T-helper 1 cell treated with Interleukin-12 subunit alpha and Interleukin-12 subunit beta and Interleukin-4 antibody, amounts not matched to agents 30 μg/mL and 1 μg/mL, for 36 hours (primary cell): ENCODE results near the gene DNASE1.
"Not testable (repeated sequence)": the region's sequence is repeated elsewhere in the genome, so short reads cannot be mapped to it uniquely, and the experiment has no call there.

Experiments
- H3K27ac Mint-ChIP-seq: one replicate; pipeline ENCODE4 v1.8.0; 2021; ENCODE audit warnings: mild to moderate bottlenecking, mixed read lengths
- H3K27me3 Mint-ChIP-seq: one replicate; pipeline ENCODE4 v1.8.0; 2021; ENCODE audit warnings: low read depth, mixed read lengths
- H3K36me3 Mint-ChIP-seq: one replicate; pipeline ENCODE4 v1.8.0; 2021; ENCODE audit warnings: low read depth, mixed read lengths
- H3K4me1 Mint-ChIP-seq: one replicate; pipeline ENCODE4 v1.8.0; 2021; ENCODE audit warnings: low read depth, mixed read lengths
- H3K4me3 Mint-ChIP-seq: one replicate; pipeline ENCODE4 v1.8.0; 2021; ENCODE audit warnings: mild to moderate bottlenecking, moderate library complexity, mixed read lengths
- H3K9me3 Mint-ChIP-seq: one replicate; pipeline ENCODE4 v1.8.0; 2021; ENCODE audit warnings: mixed read lengths

DNASE1 gene, protein sequence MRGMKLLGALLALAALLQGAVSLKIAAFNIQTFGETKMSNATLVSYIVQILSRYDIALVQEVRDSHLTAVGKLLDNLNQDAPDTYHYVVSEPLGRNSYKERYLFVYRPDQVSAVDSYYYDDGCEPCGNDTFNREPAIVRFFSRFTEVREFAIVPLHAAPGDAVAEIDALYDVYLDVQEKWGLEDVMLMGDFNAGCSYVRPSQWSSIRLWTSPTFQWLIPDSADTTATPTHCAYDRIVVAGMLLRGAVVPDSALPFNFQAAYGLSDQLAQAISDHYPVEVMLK

GRCh38 chr16:3654249-3654991 lies at the start of gene DNASE1:
TSS of gene DNASE1 (plus strand) at chr16:3654691. CDS start at chr16:3655374, 683 bp downstream.
- no peaks in the 10 kb centered on the region for H3K9me3 Mint-ChIP-seq
- peaks cover 6% of the 10 kb centered on the region for H3K4me1 Mint-ChIP-seq
- H3K4me3 Mint-ChIP-seq = no peak within 1 kb of the TSS
- no peaks in the 10 kb centered on the region for H3K27me3 Mint-ChIP-seq
- H3K27ac Mint-ChIP-seq = no peak within 1 kb of the TSS
- peaks cover 18% of the 10 kb centered on the region for H3K36me3 Mint-ChIP-seq

DNA sequence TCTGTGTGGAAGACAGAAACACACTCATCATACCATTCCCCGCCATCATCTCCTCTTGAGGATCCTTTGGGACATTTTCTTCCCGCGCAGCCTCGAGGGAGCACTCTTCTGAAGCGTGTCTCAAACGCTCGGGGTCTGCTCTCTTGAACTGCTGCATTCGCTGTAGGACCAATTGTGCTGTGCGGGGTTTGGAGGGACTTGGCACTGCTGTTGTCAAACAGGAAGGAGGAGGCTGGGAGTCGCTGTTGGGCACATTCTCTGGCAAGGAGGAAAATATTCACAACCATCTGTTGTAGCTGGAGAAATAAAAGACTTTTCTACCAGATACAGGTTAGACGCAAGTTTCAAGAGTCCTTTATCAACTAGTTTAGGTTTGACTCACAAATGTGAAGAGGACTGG lies 48.0 kb upstream of the DNASE1 start:
- Mint-ChIP-seq H3K4me1 (peaks cover 11% of the 10 kb centered on the region), H3K9me3 (no peaks in the 10 kb centered on the region), H3K36me3 (peaks cover 19% of the 10 kb centered on the region), H3K4me3 (no peak overlapping the region), H3K27ac (no peak overlapping the region), H3K27me3 (no peaks in the 10 kb centered on the region)

GRCh38 chr16:3607161-3607560 lies 47.3 kb upstream of the DNASE1 start:
- Mint-ChIP-seq H3K9me3 (no peaks in the 10 kb centered on the region), H3K27me3 (no peaks in the 10 kb centered on the region), H3K4me1 (peaks cover 14% of the 10 kb centered on the region), H3K27ac (no peak overlapping the region), H3K36me3 (peaks cover 19% of the 10 kb centered on the region), H3K4me3 (no peak overlapping the region)

- Mint-ChIP-seq H3K27me3 (no peaks in the 10 kb centered on the region), H3K4me3 (no peak overlapping the region), H3K36me3 (peaks cover 19% of the 10 kb centered on the region), H3K27ac (no peak overlapping the region), H3K4me1 (peaks cover 16% of the 10 kb centered on the region), H3K9me3 (no peaks in the 10 kb centered on the region)
Measured at GRCh38 chr16:3607634-3608033, 46.9 kb upstream of the DNASE1 start.

DNA sequence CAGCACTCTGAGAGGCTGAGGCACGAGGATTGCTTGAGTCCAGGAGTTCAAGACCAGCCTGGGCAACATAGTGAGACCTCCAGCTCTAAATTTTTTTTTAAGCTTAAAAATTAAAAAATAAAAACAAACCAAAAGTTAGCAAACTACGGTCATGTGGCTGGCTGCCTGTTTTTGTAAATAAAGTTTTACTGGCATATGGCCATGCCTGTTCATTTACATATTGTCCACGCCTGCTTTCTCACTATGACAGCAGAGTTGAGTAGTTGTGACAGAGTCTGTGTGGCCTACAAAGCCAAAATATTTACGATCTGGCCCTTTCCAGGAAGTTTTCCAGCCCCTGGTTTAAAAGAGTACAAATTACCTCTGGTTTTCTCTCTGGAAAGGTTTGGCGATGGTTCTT lies 46.4 kb upstream of the DNASE1 start:
- no peak overlapping the region for H3K27ac Mint-ChIP-seq
- no peak overlapping the region for H3K4me3 Mint-ChIP-seq
- H3K36me3 Mint-ChIP-seq = peaks cover 20% of the 10 kb centered on the region
- no peaks in the 10 kb centered on the region for H3K9me3 Mint-ChIP-seq
- H3K27me3 Mint-ChIP-seq = no peaks in the 10 kb centered on the region
- H3K4me1 Mint-ChIP-seq = peaks cover 20% of the 10 kb centered on the region

GRCh38 chr16:3608976-3609375 lies 45.5 kb upstream of the DNASE1 start:
- H3K9me3 Mint-ChIP-seq, H3K4me3 Mint-ChIP-seq, H3K27me3 Mint-ChIP-seq, H3K27ac Mint-ChIP-seq: not testable (repeated sequence)
- H3K36me3 Mint-ChIP-seq = peaks cover 19% of the 10 kb centered on the region
- peaks cover 25% of the 10 kb centered on the region for H3K4me1 Mint-ChIP-seq

- peak overlapping the region; percentile 99 for H3K4me3 Mint-ChIP-seq
- no peaks in the 10 kb centered on the region for H3K27me3 Mint-ChIP-seq
- H3K27ac Mint-ChIP-seq = peak overlapping the region; percentile 17
- H3K4me1 Mint-ChIP-seq = peaks cover 32% of the 10 kb centered on the region
- no peaks in the 10 kb centered on the region for H3K9me3 Mint-ChIP-seq
- peaks cover 20% of the 10 kb centered on the region for H3K36me3 Mint-ChIP-seq
Measured at GRCh38 chr16:3609895-3610697, 44.4 kb upstream of the DNASE1 start.

- Mint-ChIP-seq H3K27me3 (no peaks in the 10 kb centered on the region), H3K27ac (peak overlapping the region; percentile 17), H3K36me3 (peaks cover 25% of the 10 kb centered on the region), H3K4me3 (peak overlapping the region; percentile 99), H3K4me1 (peaks cover 36% of the 10 kb centered on the region), H3K9me3 (no peaks in the 10 kb centered on the region)
Measured at GRCh38 chr16:3610698-3611145, 43.8 kb upstream of the DNASE1 start.

DNA sequence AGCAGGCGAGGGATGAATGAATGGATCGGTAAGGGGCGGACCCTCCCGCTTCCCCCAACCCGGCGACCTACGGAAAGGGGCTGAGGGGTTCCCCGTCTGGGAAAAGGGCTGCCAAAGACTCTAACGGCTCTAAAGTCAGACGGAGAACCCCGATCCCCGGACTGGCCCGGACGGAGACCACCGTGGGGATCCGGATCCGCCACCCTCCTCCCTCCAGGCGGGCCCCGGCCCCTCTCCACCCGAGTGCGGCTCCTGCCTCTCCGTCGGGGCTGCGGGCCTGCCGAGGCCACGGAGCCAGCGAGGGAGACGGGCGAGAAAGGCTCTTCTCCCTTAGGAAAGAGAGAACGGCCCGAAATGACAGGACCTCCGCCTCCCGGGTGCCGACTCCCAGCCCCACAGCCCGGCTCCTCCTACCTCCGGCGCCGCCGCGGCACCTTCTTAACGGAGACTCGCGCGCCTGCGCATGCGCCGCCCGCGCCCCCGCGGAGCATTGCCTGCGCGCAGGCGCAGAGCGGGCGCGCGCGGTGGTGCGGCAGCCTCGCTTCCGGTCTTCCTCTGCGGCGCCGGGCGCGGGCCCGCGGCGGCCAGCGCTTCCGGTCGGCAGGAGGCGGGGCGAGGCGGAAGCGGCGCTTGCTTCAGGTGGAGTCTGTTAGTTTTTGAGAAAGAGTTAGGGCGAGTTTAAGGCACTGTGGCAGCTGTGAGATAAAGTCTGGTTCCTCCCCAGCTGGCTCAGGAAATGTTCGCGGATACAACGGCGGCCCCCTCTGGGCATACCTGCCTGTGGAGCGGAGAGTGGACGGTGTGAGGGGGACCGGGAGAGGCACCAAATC lies 43.1 kb upstream of the DNASE1 start, which contains the start of gene SLX4:
TSS of gene SLX4 (minus strand) at position 461 of the 830 bp plus-strand sequence. CDS start 2,642 bp downstream, outside the sequence.
- no peaks in the 10 kb centered on the region for H3K27me3 Mint-ChIP-seq
- H3K9me3 Mint-ChIP-seq = no peaks in the 10 kb centered on the region
- peaks cover 24% of the 10 kb centered on the region for H3K36me3 Mint-ChIP-seq
- H3K4me1 Mint-ChIP-seq = peaks cover 36% of the 10 kb centered on the region
- peak within 1 kb of the TSS; percentile 97 for H3K27ac Mint-ChIP-seq
- peak within 1 kb of the TSS; percentile 99 for H3K4me3 Mint-ChIP-seq

GRCh38 chr16:3612510-3613466 lies 41.7 kb upstream of the DNASE1 start:
- Mint-ChIP-seq H3K9me3 (no peaks in the 10 kb centered on the region), H3K4me1 (peaks cover 39% of the 10 kb centered on the region)

GRCh38 chr16:3618769-3619141 lies 35.7 kb upstream of the DNASE1 start:
- H3K9me3 Mint-ChIP-seq = no peaks in the 10 kb centered on the region
- H3K27ac Mint-ChIP-seq = no peak overlapping the region
- no peaks in the 10 kb centered on the region for H3K27me3 Mint-ChIP-seq

More at GRCh38 chr16:3612510-3613466, 41.7 kb upstream of the DNASE1 start:
- Mint-ChIP-seq H3K4me3 (peak overlapping the region; percentile 99), H3K36me3 (peaks cover 25% of the 10 kb centered on the region), H3K27ac (peak overlapping the region; percentile 97), H3K27me3 (no peaks in the 10 kb centered on the region)

DNA sequence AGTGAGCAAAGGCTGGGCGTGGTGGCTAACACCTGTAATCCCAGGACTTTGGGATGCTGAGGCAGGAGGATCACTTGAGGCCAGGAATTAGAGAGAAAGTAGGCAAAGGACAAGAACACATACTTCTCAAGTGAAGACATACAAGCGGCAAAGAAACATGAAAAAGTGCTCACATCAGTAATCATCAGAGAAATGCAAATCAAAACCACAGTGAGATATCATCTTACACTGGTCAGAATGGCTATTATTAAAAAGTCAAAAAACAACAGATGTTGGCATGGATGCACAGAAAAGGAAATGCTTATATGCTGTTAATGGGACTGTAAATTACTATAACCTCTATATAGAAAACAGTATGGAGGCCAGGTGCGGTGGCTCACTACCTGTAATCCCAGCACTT lies 30.8 kb upstream of the DNASE1 start:
- Mint-ChIP-seq H3K4me3 (no peak overlapping the region), H3K4me1 (peaks cover 18% of the 10 kb centered on the region), H3K9me3 (no peaks in the 10 kb centered on the region), H3K27me3 (no peaks in the 10 kb centered on the region), H3K27ac (no peak overlapping the region), H3K36me3 (no peaks in the 10 kb centered on the region)

More at GRCh38 chr16:3618769-3619141, 35.7 kb upstream of the DNASE1 start:
- Mint-ChIP-seq H3K4me3 (no peak overlapping the region), H3K4me1 (peaks cover 19% of the 10 kb centered on the region), H3K36me3 (peaks cover 13% of the 10 kb centered on the region)

- no peak overlapping the region for H3K27ac Mint-ChIP-seq
- H3K9me3 Mint-ChIP-seq = no peaks in the 10 kb centered on the region
- H3K36me3 Mint-ChIP-seq = no peaks in the 10 kb centered on the region
- peaks cover 15% of the 10 kb centered on the region for H3K4me1 Mint-ChIP-seq
- H3K4me3 Mint-ChIP-seq = no peak overlapping the region
- no peaks in the 10 kb centered on the region for H3K27me3 Mint-ChIP-seq
Measured at GRCh38 chr16:3625331-3625730, 29.2 kb upstream of the DNASE1 start.
